Right forelimb (tissue), 1 donor: ENCODE measurements around the gene DAB2IP.
A peak's percentile ranks its signal among the peaks of the same experiment; 100 is the strongest.
"Not testable (repeated sequence)": the region's sequence is repeated elsewhere in the genome, so short reads cannot be mapped to it uniquely, and the experiment has no call there.

Experiments
- DNase-seq: peaks from one replicate; pipeline ENCODE4 v3.0.0-alpha.2; 2018

DAB2IP gene

DNA sequence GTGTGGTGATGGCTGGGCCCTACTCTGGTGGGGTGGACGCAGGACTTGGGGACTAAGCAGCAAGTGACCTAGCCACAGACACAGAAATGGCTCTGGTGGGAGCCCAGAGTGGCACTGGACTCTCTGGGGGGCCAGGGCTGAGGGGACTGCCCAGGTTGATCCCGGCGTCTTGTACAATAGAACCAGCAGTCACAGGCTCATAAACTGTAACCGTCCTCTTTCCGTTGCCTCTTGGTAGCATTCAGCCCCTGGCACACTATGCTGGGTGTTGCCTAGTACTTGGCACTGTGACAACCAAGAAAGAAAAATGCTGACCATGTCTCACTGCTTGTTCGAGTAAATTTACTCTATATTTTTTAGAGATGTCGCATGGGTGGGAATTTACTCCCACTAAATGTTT, 80.5 kb downstream of the DAB2IP start:
- DNase-seq = no peak

DNA sequence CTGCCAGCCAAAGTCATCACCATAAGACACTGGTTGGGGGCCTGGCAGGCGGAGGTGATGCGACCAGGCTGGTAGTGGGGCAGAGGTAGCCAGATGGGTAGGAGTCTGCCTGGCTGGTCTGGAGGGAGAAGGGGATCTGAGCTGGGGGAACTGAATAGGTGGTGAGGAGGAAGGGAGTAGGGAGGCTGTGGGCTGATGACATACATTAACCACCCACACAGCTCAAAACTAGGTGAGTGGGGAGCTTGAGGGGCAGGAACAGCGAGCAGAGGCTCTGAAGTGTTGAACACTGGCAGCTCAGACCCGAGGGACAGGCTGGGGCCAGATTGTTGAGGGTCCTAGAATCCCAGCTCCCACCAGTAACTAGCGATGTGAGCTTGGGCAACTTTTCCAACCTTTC, 81.0 kb downstream of the DAB2IP start:
- no peak for DNase-seq

DNA sequence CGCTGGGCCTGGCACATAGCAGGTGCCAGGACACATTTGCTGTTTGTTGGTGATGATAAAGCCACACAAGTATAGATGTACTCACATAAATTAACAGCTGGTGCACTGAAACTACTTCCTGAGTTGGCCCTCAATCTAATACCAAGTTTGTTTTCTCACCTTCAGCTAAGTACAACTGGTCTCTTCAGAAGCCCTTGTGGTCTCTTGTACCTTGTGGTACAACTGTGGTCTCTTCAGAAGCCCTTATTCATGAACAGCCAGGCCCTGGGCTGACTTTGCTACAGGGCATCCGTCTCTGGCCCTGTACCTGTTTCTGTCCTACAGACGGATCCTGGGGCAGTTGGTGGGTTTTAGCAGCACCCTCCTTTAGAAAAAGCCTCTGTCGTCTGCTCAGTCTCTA, 81.5 kb downstream of the DAB2IP start:
- DNase-seq = no peak

DNA sequence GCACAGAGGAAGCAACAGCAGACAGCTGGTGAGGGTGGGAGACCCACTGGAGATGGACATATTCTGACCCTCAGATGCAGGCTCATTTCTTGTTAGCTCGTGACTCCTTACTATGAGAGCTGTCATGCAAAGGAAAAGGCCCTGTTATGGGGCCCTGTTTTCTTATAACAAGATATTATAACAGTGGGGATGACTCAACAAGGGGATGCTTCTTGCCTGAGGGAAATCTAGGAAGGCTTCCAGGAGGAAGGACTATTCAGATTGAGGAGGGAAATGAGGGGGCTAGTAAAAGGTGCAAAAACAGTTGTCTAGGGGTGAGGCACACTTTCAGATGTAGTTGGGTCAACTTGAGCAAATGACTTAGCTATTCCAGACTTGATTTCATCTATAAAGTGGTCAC, 83.0 kb downstream of the DAB2IP start:
- no peak for DNase-seq

DNA sequence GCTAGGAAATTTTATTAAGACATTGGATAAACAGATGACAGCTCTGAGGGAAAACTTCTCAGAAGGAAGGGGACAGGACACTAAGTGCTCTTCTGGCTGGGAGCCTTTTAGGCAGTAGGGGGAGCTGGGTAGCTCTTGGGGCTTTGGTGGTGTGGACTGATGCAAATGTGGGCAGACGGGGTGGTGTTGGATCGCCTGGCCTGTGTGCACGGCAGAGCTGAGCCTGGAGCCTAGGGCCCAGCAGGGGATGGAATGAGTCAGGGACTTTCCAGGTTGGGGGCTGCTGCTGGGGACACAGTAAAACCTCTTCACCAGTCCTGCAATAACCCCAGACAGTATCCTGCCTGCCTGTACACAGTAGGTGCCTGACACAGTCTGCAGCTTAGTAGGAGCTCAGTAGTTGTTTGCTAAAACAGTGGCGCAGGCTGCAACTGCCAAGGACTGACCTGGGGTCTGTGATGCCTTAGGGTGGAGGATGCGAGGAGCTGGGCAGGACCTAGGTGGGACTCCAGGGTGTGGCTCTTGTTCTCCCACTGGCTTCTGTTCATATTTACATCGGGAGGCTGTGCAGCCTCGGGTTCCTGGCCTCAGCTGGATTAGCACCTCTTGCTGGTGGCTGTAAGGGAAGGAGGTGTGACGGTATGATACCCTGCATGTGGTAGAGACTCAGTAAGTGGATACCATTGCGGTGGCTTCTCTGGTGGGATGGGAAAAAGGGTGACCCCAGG, 83.8 kb downstream of the DAB2IP start:
- no peak for DNase-seq

DNA sequence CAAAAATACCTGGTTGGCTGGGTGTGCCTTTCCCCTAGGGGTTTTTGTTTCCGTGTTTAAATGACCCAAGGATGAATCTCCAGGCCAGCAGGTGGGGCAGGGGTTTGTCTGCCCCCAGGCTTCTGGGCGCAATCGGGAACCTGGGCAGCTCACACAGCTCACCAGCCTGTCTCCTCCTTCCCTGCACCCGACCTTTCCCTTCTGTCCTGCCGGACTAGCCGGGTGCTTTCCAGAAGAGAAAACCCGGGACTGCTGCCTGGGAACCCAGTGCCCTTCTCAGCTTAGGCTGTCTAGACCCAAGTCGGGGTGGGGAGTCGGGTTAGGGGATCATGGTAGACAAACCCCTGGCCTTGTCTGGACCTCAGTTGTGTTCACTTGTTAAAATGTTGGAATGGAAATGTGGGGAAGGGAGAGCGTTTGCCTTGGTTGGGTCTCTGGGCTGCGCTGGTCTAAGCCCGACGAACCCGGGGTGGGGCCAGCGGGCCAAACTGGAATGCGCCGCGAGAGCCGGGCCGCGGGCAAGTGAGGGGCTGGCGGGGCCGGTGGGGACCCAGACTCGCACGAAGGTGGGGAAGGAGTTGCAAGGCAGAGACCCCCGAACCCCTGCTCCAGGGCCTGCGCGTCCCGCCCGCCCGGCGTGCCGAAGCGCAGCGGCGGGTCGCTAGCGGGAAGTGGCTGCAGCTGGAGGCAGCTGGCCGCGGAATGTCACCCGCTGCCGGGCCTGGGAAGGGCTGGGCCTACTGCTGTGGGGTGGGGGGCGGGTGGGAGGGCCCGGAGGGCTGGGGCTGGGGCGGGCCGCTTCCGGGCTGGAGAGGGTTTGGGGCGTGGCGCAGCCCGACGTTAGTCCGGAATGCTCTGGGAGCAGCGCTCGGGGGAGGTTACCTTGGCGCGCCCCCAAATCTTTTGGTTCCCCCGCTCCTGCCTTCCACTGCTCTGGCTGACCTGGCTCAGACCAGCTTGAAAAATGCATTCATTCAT, 84.6 kb downstream of the DAB2IP start:
- peak; percentile 86 for DNase-seq

DNA sequence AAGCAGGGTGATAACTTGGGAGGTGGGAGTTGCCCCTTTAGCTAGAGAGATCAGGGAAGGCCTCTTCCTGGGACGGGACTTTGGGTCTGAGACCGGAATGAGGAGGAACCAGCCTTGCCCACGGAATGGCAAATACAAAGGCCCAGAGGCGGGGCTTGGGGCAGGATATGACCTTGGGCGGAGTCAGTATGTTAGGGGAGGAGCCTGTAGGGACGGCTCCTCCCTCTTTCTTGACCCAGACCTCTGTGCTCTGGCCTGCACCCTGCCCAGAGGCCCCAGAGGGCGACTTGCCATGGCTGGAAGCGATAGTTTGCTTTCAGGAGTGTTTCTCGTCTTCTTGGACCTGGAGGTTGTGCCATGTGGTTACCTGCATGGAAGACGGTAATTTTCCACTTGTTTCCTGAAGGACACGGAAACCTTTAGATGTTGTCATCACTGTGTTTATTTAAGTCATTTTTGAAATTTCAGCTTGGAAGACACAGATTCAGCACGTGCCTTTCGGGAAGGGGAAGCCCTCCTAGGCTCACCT, 85.6 kb downstream of the DAB2IP start:
- DNase-seq = no peak

DNA sequence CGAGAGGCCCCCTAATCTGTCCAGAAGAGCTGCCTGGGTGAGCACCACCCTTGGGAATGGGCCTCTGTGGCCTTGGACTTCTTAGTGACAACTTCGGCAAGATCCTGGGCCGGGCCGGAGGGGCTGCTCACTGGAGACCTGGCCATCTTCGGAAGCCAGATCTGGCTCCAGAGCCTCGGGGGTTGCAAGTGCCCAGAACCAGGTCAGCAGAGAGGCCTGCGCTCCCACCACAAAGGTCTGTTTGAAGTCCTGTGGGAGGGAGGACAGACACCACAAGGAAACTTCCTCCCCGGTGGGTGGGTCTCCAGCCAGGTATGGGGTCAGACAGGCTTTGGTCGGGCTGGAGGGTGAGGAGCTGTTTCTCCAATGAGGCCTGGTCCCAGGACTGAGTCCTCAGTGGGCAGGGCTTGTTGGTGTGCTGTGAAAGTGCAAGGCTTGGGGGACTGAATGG, 86.1 kb downstream of the DAB2IP start:
- no peak for DNase-seq

DNA sequence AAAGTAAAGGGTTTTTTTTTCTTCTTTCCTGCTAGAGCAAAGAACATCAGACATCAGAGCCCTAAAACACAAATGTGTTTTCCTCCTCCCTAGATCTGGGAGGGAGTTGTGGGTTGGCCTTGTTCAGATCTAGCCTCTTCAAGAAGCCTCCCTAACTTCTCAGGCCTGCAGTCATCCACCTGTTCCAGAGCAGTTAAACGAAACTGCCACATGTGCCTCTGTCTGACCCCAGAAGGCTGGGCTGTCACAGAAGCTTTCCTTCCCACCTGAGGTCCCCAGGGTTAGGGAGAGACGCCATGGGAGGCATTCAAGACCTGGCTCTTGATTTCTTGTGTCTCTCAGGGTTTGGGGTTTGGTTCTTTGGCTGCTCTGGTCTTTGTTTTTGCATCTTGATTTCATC, 87.0 kb downstream of the DAB2IP start:
- DNase-seq = no peak

DNA sequence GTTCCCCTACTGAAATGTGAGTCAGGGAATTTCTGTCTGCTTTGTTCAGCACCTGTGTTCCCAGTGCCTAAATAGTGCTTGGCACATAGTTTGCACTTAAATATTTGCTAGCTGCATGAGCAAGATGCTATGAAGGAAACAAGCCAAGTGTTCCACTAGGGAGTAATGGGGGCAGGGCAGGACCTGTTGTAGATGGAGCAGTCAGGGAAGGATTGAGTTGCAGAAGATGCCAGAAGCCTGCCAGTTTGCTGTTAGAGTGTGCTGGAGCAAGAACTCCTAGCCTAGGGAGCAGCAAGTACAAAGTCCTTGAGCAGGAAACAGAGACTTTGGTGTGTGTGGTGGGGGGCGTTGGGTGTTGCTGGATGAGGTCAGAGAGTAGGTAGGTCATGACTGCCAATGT, 87.5 kb downstream of the DAB2IP start:
- DNase-seq = no peak

DNA sequence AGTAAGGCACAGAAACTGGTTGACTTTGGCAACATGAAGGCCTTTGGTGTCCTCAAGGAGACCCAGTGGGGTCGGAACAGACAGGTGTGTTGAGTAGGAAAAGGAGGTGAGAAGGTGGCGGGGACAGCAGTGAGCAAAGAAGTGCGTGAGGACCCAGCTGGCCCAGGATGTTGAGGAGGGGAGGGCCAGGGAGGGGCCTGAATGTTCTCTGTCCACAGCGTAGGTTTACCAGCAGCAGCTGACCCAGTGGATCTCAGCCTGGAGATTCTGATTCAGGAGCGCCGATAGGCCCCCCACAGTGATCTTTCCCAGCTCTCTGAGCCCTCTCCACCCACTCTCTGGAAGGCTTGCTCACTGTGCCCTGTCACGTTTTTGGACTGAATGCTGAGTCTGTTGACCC, 88.5 kb downstream of the DAB2IP start:
- no peak for DNase-seq

DNA sequence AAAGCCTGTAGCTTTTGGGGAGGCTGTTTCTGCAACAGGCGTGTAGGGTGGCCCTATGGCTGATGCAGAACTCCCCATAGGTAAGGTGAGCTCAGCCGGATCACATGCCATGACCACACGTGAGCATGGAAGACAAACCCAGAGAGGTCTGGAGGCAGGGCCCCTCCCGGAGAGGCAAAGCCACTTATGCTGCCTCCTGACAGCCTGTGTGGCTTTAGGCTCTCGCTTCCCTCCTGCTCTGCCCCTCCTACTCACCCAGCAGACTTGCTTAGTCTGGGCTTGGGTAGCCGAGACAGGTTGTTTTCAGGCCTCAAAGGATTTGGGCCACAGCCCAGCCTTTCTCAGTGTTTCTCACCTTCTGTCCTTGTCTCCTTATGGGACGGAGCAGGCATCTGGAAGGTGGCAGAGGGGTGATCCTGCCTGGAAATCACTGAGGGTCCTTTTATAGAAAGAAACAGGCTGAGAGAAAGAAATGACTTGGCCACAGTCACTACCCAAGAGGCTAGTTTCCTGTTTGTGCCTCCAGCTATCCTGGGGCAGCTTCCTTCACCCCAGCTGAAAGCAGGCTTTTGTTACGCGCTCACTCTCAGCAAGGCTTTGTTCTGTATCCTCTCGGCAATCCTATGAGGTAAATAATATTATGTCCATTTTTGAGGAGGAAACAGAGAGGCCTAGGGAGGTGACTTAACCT, 89.9 kb downstream of the DAB2IP start:
- no peak for DNase-seq

DNA sequence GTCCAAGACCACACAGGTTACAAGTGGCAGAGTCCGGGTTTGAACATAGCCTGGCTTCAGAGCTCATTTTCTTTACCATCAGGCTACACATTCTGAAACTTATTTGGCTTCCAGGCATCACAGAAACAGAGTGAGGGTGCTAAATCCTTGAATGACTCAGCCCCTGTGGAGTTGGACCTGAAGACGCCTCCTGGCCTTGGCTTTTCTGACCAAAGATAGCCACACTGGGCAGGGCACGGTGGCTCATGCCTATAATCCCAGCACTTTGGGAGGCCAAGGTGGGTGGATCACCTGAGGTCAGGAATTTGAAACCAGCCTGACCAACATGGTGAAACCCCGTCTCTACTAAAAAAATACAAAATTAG, 90.5 kb downstream of the DAB2IP start:
- not testable (repeated sequence) for DNase-seq

DNA sequence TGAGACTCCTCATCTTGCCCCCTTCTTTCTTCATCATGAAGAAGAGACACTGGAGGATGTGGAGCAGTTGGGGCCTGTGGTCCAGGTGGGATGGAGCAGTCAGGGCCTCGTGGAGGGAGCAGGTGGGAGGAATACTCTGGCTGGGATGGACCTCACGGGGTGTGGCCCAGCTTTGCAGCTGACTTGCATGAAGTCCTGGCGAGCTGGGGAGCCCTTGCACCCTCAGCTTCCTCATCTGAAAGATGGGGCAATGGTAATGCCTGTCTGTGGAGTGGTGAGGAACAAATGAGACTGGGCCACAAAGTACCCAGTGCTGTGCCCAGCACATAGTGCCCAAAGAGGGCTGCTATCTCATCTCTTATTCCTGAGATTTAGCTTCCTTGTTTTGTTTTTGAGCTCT, 91.5 kb downstream of the DAB2IP start:
- no peak for DNase-seq

DNA sequence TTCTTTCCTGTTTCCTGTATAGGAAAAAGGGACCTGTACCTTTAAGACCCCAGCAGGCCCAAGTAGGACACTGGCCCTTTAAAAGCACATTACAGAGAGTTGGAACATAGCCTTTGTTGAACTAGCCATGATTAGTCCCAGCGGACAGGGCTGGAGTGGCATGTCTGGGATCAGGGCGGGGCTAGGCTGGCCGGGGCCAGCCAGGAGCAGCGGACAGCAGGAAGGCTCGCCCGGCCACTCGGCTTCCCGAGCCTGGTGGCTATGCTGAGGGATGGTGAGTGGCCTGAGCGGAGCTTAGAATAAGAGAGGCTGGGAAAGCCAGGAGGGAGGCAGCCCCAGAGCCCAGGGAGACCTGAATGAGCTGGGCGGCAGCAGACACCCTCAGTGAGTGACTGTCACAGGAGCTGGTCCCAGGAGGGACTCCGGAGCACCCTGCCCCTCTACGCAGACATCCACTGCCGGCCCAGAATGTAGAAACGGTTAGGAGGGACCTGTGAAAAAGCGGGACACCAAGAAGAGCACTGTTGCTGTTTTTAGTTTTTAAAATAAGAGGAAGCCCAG, 92.1 kb downstream of the DAB2IP start:
- DNase-seq = no peak

DNA sequence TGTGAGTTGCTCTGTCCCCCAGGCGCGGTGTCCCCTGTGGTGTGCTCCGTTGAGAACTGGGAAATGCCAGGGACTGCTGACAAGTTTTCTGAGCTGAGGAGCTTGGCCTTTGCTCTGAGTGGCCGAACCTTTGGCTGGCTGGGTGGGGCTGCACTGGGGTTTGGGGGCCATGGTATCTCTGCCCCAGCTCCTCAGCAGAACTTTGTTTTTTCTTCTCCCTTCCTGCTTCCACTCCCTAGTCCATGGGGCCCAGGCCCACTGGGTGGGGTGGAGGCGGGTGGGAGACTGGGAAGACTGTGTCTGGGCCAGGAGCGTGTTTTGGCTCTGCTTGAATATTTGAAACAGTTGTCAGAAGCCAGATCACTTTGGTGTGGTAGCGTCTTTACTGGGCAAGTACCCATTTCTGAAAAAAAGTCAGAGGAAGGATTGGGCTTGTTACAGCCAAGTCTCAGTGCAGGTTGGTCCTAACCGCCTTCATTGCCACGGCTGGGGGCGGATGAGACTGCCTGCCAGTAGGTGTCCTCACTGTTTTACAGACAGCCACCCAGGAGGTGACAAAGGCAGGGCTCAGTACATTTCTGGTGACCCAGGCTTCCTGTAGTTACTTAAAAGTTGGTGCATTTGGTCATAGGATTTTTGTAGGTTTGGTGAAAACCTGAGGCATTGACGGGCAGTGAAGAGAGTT, 92.7 kb downstream of the DAB2IP start:
- DNase-seq = no peak

DNA sequence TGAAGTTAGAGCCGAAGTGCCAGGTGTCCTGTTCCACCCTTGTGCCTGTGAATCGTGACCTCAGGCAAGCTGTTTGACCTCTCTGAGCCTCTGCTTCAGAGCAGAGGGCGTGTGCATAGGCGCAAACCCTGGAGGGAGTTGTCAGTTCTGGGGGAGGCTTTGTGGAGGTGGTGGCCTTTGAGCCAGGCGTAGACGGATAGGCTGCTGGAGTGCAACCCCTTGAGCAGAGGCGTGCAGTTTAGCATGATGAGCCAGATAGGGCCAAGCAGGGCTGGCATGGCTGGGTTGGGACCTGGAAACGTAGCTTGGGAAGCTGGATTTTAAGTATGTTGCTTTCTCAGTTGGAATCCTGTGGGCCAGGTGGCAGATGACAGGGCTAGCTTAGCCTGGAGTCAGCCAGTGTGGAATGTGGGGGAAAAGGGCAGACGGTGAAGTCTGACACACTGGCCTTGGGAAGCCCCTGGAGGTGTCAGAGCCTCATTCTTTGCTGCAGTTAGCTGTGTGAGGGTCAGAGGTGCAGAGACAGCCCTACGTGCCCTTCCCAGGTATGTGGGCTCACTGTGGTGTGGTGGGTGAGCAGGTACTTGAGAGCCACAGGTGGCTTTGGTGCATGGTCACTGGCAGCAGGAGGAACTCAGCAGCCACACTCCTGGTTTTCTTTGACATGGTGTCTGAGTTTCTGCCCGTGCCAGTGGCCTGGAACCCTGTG, 93.4 kb downstream of the DAB2IP start:
- DNase-seq = no peak

DNA sequence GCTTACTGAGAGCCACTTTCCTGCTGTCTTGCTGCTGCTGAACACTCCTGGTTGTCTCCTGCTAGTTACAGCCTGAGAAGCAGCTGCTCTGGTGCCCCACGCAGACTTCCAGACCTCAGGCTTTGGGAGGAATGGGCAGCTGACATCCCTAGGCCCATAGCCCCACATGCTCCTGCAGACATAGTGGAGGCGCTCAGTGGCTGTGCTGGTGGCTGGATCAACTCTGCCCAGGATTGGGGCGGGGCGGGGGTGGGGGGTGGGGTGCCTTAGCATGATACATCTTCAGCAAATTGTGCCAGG, 93.9 kb downstream of the DAB2IP start:
- no peak for DNase-seq

DNA sequence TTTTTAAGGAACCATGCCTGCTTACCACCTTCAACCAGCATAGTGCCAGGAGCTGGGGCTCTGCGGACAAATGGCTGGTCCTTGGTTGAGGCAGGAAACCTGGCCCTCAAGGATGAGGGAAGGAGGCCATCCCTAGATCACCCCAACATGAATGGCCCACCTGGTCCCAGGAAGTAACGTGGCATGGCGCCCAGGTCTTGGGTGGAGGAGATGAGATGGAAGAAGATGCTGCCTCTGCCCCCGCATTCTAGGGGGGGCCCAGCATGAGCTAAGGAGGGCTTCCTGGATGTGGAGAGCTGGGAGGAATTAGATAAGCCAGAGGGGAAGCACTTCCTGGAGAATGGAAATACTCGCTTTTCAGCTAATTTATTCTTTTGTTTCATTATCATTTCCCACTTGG, 95.0 kb downstream of the DAB2IP start:
- DNase-seq = no peak

DNA sequence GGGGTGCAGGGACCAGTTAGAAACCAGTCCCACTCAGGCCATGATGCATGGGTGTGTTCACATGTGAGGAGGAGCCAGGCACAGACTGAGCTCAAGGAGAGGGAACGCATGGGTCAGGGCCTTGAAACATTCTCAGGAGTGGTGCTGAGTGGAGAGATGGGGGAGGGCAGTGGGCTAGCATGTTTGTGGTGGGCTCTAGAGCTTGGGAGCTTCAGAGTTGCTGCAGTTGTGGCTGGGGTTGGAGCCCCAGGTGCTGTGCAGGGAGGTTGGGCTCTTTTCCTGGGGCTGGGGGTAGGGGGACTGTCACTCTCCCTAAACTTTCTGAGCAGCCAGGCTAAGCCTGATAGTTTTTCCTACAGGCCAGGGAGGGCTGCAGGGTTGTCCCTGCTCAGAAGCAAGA, 95.4 kb downstream of the DAB2IP start:
- DNase-seq = no peak

DNA sequence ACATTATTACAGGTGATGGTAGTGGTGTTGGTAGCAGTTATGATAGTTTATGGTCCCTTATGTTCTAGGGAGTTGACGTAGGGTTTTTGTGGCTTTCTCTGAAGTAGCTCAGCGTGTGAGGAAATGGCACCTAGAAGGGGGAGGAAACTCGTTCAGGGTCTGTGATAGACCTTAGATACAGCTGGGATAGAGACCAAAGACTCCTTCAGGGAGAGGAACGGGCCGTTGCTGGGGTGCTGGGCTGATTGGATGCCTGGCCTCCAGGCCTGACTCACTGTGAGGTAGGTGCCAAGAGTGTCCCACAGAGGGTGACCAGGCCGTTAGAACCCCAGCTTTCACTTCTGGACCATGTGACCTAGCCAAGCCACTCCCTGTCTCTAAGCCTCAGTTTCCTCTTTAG, 96.6 kb downstream of the DAB2IP start:
- DNase-seq = no peak
